HG03196 (cell line): ENCODE measurements around the gene INPP5F.
A peak's percentile ranks its signal among the peaks of the same experiment; 100 is the strongest.
"Not testable (repeated sequence)": the region's sequence is repeated elsewhere in the genome, so short reads cannot be mapped to it uniquely, and the experiment has no call there.

Source experiments
- ATAC-seq: cut with Tn5 transposase; IDR thresholded peaks from one replicate; pipeline ENCODE4 v1.9.1; 2021; ENCODE audit not compliant: unreplicated experiment

The INPP5F gene

GRCh38 chr10:119860866-119861607 is 135.2 kb downstream of the INPP5F start:
- no peak for ATAC-seq

GRCh38 chr10:119862524-119862923 is 136.7 kb downstream of the INPP5F start:
- no peak for ATAC-seq

- no peak for ATAC-seq
Measured at GRCh38 chr10:119863951-119864565, 138.2 kb downstream of the INPP5F start.

- ATAC-seq = no peak
Measured at GRCh38 chr10:119865699-119866240, 139.9 kb downstream of the INPP5F start.

- ATAC-seq = no peak
Measured at GRCh38 chr10:119867317-119867716, 141.5 kb downstream of the INPP5F start.

- not testable (repeated sequence) for ATAC-seq
Measured at GRCh38 chr10:119869398-119869797, 143.5 kb downstream of the INPP5F start.

GRCh38 chr10:119871881-119872609 is 146.2 kb downstream of the INPP5F start:
- peak; percentile 37 for ATAC-seq

GRCh38 chr10:119872610-119872859 is 146.7 kb downstream of the INPP5F start, which contains the start of gene MCMBP:
Gene MCMBP, minus strand, starts transcription at chr10:119872843. Its CDS starts 259 bp downstream, at chr10:119872584.
- ATAC-seq = peak; percentile 24

GRCh38 chr10:119872860-119873681 is 147.2 kb downstream of the INPP5F start:
- ATAC-seq = peak; percentile 91

- no peak for ATAC-seq
Measured at GRCh38 chr10:119878524-119878923, 152.7 kb downstream of the INPP5F start.
